ELR (cell line): ENCODE data around the gene SYNGR3.

Experiments used
- DNase-seq: peaks from one replicate; pipeline ENCODE4 v3.0.0-alpha.2; 2015; ENCODE audit warnings: low read depth

The SYNGR3 gene

GRCh38 chr16:2042171-2042985 lies 52.6 kb downstream of the SYNGR3 start:
- no peak for DNase-seq

- no peak for DNase-seq
Measured at GRCh38 chr16:2042986-2043666, 53.4 kb downstream of the SYNGR3 start.
